ENCODE data around the gene CDKAL1. TPM values are rescaled to one million over a fixed set of nuclear protein-coding genes. Genes with fewer than 3 reads are reported as not detected.

CDKAL1 gene
- total RNA-seq, 1 donor from 2014 or later = 9.1 TPM

DNA sequence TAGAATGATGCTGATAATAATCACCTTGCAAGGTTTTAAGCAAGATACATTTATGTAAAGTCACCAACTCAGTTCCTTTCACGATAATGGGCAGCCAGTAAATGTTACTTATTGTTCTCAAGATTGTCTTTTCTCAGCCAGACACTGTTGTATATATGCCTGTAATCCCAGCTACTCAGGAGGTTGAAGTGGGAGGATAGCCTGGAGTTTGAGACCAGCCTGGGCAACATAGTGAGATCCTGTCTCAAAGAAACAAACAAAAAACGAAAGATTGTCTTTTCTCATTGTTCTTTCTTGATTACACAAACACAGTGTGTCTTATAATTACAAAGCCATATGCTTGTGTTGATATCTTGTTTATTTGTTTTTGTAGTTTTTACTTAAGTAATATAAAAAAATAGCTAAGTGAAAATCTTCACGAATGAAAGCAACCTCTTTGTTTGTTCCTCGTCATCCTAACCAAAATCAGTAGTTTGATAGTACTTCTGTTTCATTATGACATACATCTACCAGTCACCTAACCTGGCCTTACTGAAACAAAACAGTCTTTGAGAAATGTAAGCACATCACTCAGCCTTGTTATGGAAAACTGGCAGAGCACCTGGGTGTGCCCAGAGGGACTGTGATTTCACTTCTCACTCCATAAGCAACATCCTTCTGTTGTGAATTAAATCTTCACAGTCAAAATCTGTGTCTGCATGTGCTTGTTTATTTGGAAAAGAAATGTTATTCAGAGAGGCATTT is 623.1 kb downstream of the CDKAL1 start:
- no peaks in the 10 kb centered on the region for H3K36me3 ChIP-seq

GRCh38 chr6:21158149-21158548 is 623.9 kb downstream of the CDKAL1 start:
- intact Hi-C loops (cut with micrococcal nuclease) = no loop called here
- no peak overlapping the region for H3K27ac ChIP-seq (replicated peaks)
- H3K27me3 ChIP-seq (ENCODE audit: low read depth) = no peaks in the 10 kb centered on the region
- no peak overlapping the region for H3K4me3 ChIP-seq
- no peak for TF ChIP-seq CTCF (IDR thresholded peaks at IDR 0.05; ENCODE audit: borderline replicate concordance)
- no peaks in the 10 kb centered on the region for H3K36me3 ChIP-seq
- H3K4me1 ChIP-seq = peaks cover 8% of the 10 kb centered on the region
- H3K9me3 ChIP-seq (replicated peaks) = no peaks in the 10 kb centered on the region
- no peak for DNase-seq

More for the DNA sequence above, 623.1 kb downstream of the CDKAL1 start:
- H3K27ac ChIP-seq (replicated peaks) = no peak overlapping the region
- no peak for TF ChIP-seq CTCF (IDR thresholded peaks at IDR 0.05; ENCODE audit: borderline replicate concordance)
- peaks cover 8% of the 10 kb centered on the region for H3K4me1 ChIP-seq
- intact Hi-C loops (cut with micrococcal nuclease) = no loop called here
- DNase-seq = no peak
- H3K27me3 ChIP-seq (ENCODE audit: low read depth) = no peaks in the 10 kb centered on the region
- H3K9me3 ChIP-seq (replicated peaks) = no peaks in the 10 kb centered on the region
- no peak overlapping the region for H3K4me3 ChIP-seq

DNA sequence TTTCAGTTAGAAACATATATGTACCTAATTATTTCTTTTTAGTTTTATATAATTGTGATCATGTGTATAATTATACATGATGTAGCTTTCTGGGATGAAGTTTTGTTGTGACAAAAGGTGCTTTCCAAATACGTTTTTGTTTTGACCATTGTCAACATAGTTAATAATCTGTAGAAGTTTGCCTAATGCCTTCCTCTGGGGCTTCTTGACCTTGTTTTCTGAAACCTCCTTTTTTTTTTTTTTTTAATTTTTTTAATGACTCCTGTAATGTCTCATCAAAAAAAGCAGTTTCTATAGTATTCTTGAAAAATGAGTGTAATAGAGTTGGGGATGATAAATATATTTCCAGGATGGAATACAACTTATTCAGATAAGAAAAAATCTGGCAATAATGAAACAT is 624.6 kb downstream of the CDKAL1 start:
- Histone ChIP-seq H3K27ac (replicated peaks) (no peak overlapping the region), H3K4me3 (no peak overlapping the region), H3K27me3 (ENCODE audit: low read depth) (no peaks in the 10 kb centered on the region), H3K4me1 (peaks cover 8% of the 10 kb centered on the region), H3K9me3 (replicated peaks) (no peaks in the 10 kb centered on the region), H3K36me3 (no peaks in the 10 kb centered on the region)
- TF ChIP-seq CTCF (IDR thresholded peaks at IDR 0.05; ENCODE audit: borderline replicate concordance) = no peak
- no peak for DNase-seq
- intact Hi-C loops (cut with micrococcal nuclease) = no loop called here

GRCh38 chr6:21159465-21159864 is 625.2 kb downstream of the CDKAL1 start:
- no peak for TF ChIP-seq CTCF (IDR thresholded peaks at IDR 0.05; ENCODE audit: borderline replicate concordance)

GRCh38 chr6:21161707-21162106 is 627.5 kb downstream of the CDKAL1 start:
- Histone ChIP-seq H3K36me3 (no peaks in the 10 kb centered on the region), H3K4me3 (no peak overlapping the region), H3K9me3 (replicated peaks) (no peaks in the 10 kb centered on the region), H3K27ac (replicated peaks) (no peak overlapping the region), H3K4me1 (peaks cover 8% of the 10 kb centered on the region), H3K27me3 (ENCODE audit: low read depth) (no peaks in the 10 kb centered on the region)
- no peak for TF ChIP-seq CTCF (IDR thresholded peaks at IDR 0.05; ENCODE audit: borderline replicate concordance)
- intact Hi-C loops (cut with micrococcal nuclease) = no loop called here
- DNase-seq = no peak

More at GRCh38 chr6:21159465-21159864, 625.2 kb downstream of the CDKAL1 start:
- Histone ChIP-seq H3K36me3 (no peaks in the 10 kb centered on the region), H3K9me3 (replicated peaks) (no peaks in the 10 kb centered on the region), H3K27me3 (ENCODE audit: low read depth) (no peaks in the 10 kb centered on the region), H3K27ac (replicated peaks) (no peak overlapping the region), H3K4me3 (no peak overlapping the region), H3K4me1 (peaks cover 8% of the 10 kb centered on the region)
- intact Hi-C loops (cut with micrococcal nuclease) = no loop called here
- DNase-seq = no peak
